ENCODE measurements around the gene SOX5. TPM values are rescaled to one million over a fixed set of nuclear protein-coding genes. Genes with fewer than 3 reads are reported as not detected.

SOX5 gene
- total and polyA plus RNA-seq, 2 of the 8 experiments (the other 6 are each of a cell fraction or from before 2014, with no cell fraction given) = 2.2 to 2.6 TPM

DNA sequence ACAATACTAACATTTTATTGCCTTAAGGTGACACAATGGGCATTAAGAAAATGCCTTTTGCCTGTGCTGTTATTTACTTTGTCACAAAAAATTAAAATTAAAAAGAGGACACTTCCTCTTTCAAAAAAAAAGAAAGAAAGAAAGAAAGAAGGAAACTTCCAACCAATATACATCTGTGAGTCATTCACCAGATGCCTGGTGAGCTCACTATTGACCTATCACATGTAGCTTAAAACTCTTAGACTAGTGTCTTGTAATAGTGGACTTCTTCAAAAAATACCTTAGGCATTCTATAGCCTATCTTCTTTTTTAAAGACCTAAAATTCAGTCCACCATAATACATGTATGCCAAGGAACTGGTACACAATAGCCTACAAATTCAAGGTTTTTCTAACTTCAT lies 4.9 kb upstream of the SOX5 start (continued):
- TF ChIP-seq PHF8 (conservative IDR thresholded peaks at IDR 0.05; ENCODE audit: low read depth, low read length) = no peak
- no peak for TF ChIP-seq EP300 (IDR thresholded peaks at IDR 0.05; ENCODE audit: borderline replicate concordance in 1 of 2, low read depth in 2 of 2, low read length in 2 of 2)
